HG03196 (cell line): ENCODE data around the gene AQP1.

Experiments
- ATAC-seq: cut with Tn5 transposase; IDR thresholded peaks from one replicate; pipeline ENCODE4 v1.9.1; 2021; ENCODE audit not compliant: unreplicated experiment

Gene AQP1

GRCh38 chr7:30905078-30906012 is 6.3 kb upstream of the AQP1 start:
- ATAC-seq = no peak

DNA sequence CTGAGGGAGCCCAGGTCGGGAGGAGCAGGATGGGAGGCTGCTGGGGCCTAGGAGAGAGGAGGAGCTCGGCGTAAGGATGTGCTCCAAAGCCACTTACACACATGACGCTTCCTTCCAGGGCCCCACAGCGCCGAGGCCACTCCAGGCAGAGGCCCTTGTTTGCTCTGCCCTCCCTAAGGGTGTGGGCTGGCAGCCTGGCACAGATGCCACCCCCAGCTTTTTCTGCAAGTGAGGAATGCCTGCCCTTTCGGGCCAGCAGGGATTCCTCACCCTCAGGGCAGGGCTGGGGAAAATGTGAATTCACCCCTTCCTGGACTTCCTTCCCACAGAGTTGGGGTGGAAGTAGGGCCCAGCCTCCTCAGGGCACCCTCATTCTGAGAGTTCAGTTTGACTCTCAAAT is 5.6 kb upstream of the AQP1 start:
- ATAC-seq = no peak

- ATAC-seq = no peak
These were observed 5.0 kb upstream of the AQP1 start for GRCh38 chr7:30906515-30907240.

DNA sequence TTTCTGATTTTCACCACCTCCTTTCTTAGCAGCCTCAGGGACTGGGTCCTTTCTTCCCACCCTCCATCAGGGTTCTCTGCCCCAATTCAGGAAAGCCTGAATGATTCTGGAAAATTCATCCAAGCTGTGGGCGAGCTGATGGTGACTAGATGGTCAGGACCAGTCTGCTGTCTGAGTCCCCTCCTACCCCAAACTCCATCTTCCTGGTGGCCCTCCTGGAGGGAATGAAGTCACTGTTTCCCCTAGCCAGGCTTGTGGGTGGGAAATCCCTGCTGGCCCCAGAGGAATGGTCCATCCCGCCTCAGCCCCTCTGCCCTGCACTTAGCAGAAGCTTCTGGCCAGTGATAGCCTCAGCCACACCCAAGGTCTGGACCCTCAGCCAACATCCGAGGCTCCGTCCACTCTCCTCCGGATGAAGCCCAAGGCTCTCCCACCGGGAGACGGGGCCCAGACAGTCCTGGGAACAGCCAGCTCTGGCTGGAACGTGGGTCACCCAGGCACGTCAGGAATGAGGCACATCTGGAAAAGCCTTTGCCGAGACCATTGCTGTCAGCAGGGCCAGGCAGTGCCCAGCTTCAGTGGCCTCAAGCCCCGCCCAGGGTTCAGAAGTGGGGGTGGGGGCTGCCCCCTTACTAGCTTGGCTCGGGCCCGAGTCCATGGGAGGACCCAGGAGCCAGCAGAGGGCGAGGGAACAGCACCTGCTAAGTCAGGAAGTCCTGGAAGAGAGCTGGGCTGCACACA is 4.0 kb upstream of the AQP1 start:
- ATAC-seq = no peak

- ATAC-seq = no peak
These were observed 3.0 kb upstream of the AQP1 start for GRCh38 chr7:30908681-30909080.

DNA sequence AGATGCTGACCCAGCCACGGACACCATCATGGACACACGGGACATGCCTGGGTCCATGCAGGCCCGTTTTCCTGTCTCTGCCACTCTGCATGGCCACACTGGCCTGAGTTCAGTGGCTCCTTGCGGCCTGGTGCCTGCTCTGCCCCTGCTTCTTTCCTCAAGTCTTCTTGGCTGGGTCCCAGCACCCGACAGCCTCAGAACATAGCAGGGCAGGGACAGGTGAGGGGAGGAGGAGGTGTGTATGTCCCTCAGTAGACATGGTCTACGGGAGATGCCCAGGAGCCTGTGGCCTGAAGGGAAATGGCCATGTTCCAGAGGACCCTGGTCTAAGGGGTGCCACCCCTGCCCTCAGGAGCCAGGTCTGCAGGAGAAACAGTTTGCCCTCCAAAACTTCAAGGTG is 2.2 kb upstream of the AQP1 start:
- no peak for ATAC-seq

- ATAC-seq = no peak
These were observed 1.1 kb upstream of the AQP1 start for GRCh38 chr7:30910411-30911073.

DNA sequence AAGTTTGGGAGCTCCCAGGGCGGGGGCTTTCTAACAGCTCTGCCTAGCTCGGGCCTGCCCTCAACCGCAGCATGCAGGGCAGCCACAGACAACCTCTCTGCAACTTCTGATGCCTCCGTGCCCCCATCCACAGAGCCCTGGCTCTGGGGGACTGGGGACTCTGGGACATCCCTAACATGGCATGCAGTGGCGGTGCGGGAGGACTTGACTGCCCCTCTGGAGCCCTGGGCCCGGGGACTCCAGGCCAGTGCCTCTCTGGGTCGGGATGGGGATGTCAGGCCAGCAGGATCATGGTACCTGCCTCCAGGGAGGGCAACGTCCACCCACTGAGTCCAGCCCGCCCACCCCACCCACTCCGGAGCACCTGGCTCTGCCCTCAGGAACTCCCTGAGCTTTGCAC is 520 bp upstream of the AQP1 start:
- ATAC-seq = no peak

GRCh38 chr7:30912021-30912730 is 523 bp downstream of the AQP1 start:
- ATAC-seq = no peak

DNA sequence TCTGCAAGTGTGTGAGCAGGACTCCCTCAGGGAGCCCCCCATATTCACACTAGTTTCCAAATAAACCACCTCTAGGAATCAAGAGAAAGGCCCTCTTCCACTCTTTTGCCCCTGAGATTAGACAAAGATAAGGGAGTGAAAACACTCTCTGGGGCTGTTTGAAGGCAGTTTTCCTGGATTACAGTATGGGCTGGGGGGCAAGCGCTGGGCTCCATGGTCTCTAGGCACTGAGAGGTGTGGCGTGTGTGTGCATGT is 1.0 kb downstream of the AQP1 start:
- ATAC-seq = no peak

DNA sequence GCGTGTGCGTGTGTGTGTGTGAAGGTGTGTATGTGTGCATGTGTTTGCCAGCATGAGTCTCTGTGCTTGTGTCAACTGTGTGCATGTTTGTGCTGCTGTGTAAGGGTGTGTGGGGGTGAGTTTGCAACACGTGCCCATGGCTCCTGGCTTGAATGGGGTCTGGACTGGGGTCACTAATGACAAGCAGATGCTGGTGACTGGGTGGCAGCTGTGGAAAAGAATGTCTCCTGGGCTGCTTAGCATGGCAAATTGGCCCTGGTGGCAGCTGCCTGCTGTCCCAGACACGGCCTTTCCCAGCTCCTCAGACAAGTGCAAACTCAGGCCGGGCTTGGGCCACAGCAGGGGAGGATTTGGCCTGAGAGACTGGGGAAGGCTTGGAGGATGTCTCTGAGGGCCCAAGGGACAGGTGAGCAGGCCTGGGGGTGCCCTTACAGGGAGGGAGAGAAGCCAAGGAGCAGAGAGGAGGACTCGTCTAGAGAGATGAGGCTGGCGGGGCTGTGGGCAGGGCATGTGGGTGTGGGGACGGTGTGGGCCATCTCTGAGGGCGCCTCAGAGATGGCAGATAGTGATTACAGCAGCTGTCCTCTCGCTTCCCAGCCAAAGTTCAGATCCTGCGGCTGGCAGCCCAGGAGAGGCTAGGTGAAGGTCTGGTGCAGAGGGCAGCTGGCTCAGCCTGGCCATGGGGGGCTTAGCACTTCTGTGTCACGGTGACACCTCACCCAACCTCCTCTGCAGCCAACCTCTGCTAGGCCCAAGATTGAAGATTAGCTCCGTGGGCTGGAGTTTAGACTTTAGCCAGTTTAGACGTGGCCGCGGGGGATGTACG is 1.5 kb downstream of the AQP1 start:
- ATAC-seq = no peak

DNA sequence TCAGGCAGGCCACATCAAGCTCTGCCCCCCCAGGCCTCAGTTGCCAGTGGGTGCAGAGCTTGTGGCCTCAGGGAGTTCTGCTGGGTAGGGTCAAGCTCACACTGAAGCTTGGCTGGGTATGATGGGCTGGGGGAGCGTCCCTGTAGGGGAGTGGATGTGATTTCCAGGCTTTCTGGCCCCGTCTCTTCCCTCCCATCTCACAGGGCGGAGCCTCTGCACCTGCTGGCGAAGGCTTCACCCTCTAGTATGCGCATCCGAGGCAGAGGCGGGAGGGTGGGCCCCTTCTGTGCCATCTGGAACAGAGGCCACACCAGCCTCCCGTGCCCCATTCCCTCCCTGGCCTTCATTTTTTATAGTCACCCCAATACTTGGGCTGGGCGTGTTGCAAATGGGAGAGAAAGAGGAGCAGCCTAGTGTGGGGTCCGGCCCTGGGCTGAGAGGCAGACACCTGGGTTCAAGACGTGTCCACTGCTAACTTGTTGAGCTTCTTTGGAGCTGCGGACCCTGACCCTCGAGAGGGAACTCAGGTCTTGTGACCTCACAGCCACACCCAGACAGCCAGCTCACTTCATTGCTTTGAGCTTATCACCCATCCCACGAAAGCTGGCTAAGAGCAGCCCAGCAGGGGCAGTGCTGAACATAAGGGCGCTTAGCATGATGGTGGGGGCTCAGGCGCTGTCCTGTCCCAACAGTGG is 2.3 kb downstream of the AQP1 start:
- no peak for ATAC-seq

GRCh38 chr7:30914596-30914995 is 2.9 kb downstream of the AQP1 start:
- no peak for ATAC-seq

DNA sequence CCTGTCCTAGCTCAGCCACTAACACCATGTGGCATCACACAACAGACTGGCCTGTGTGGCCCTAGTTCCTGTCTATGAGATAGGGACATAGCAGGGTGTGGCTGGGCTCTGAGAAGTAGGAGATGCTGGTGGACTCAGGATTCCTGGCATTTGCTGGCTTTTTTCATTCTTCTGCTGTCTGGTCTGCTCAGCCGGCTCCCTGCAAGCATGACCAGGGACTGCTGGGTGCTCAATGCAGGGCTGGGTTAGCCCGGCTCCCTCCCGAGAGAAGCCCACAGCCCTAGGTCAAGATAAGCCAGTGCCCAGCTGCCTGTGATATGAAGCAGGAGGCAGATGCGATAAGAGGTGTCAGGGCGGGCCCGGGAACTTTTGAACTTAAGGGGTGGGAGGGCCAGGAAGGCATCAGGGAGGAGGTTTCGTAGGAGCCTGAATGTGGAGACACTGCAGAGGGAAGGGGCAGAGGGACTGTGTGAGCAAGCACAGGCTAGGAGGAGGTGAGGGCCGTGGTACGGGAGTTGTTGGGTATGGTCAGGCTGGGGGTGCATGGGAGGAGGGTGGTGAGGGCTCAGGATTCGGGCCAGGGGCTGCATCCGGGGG is 3.5 kb downstream of the AQP1 start:
- ATAC-seq = no peak

GRCh38 chr7:30915751-30916150 is 4.1 kb downstream of the AQP1 start:
- no peak for ATAC-seq

DNA sequence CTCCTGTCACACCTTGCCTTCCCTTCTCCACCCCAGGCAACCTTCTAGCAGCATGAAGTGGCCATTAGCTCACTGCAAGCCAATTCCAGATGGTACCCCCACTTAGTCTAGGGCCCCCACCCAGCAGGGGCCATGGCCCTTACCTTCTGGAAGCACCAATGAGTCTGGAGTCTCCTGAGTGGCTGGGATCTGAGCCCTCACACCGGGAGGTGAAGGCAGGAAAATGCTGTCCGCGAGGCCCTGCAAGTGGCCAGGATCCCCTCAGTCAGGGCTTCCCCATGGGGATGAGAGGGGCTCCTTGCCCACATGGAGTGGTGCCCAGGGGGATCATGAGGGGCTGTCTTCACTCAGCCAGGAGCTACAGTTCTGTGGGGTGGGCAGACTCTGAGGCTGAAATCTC is 4.6 kb downstream of the AQP1 start:
- ATAC-seq = no peak

- no peak for ATAC-seq
These were observed 5.1 kb downstream of the AQP1 start for GRCh38 chr7:30916767-30917166.

DNA sequence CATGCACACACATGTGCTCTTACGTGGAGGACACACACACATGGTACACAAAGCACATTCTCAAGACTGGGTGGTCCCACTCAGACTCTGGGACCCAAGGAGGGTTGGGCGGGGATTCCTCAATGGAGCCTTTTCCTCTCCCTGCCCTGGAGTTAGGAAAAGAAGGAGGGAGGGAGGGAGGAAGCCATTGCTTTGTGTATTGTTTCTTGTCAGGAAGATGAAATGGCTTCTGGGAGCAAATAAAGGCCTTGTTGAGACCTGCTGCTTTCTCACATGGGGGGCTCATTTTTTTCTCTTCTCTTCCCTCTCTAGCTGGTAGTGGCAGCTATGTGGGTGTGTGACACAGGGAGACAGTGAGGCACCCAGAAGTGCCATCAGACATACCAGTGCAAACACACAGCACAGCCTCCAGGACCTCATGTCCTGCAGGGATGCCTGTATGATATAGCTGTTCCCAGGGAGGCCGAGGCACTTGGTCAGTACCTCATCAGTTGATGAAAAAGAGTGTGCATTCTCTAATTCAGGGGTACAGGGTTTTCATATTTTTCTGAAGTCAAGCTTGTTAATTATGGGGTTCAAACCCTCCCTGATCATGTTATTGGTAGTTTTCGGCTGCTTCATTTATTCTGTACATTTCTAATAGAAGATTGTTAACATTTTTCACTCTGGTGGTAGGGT is 5.7 kb downstream of the AQP1 start:
- ATAC-seq = no peak
